Body of pancreas (tissue), 4 donors: ENCODE measurements around the gene ARSJ. TPM values are rescaled to one million over a fixed set of nuclear protein-coding genes. Genes with fewer than 3 reads are reported as not detected.

Experiments
- ATAC-seq: fragments of 150-250 bp; one replicate; pipeline ENCODE4 v1.9.1; 2016
- DNase-seq, 4 donors: peaks; one replicate each; pipeline ENCODE4 v3.0.0-alpha.2; 2019
- H3K27ac ChIP-seq, 4 donors: fragments of 200-600 bp; sonication (generic); 1 replicate in 3 of 4; 2 replicates in 1 of 4; pipeline versions ENCODE4 v1.5.1 to v1.6.1; 2016 to 2019; ENCODE audit warnings: mild to moderate bottlenecking in 1 of 4, mixed read lengths in 1 of 4, moderate library complexity in 1 of 4
- H3K27me3 ChIP-seq, 2 donors: fragments of 200-600 bp; sonication (generic); one replicate each; pipeline ENCODE4 v1.6.0; 2016; ENCODE audit warnings: mild to moderate bottlenecking in 1 of 2
- H3K36me3 ChIP-seq, 2 donors: fragments of 200-600 bp; sonication (generic); replicated peaks in 1 of 2; 2 replicates each; pipeline ENCODE4 v1.5.1; 2016; ENCODE audit warnings: low read depth in 2 of 2; ENCODE audit not compliant: insufficient read depth in 1 of 2
- H3K4me1 ChIP-seq: fragments of 200-600 bp; sonication (generic); one replicate; pipeline ENCODE4 v1.6.0; 2016
- H3K4me3 ChIP-seq, 2 donors: fragments of 200-600 bp; sonication (generic); 1 replicate in 1 of 2; 2 replicates in 1 of 2; pipeline ENCODE4 v1.5.1; 2016 to 2019
- H3K9me3 ChIP-seq, 3 donors: fragments of 200-600 bp; sonication (generic); 1 replicate in 2 of 3; 2 replicates in 1 of 3; pipeline ENCODE4 v1.5.1; 2016
- POLR2A ChIP-seq, 3 donors: fragments of 450-650 bp; IDR thresholded peaks; one replicate each; pipeline ENCODE4 v1.6.1; 2016; ENCODE audit warnings: antibody characterized with exemption in 3 of 3, mild to moderate bottlenecking in 2 of 3
- WGBS, 2 donors: methylation state at CpG; one replicate each; pipeline ENCODE4 v1.1.5; 2017; 5-methylcytosine and 5-hydroxymethylcytosine counted together
- intact Hi-C: fragments of 100-400 bp; cut with DNase I; formaldehyde crosslinking; loops from one replicate; pipeline ENCODE4 v1.15.1; 2023
- total RNA-seq, 2 donors: library from RNA; depleted of rRNA; stranded (reverse); fragments of >200 nt; gene quantifications; one replicate each; pipeline ENCODE4 v1.1.0, GENCODE V29; 2016
- TF ChIP-seq, protein P1 (sequence below), 7 experiments: fragments of 450-650 bp in 4 of 7; fragments of 200-600 bp in 3 of 7; sonication (generic) in 3 of 7; IDR thresholded peaks; one replicate each; pipeline ENCODE4 v1.5.1; 2016 to 2019; ENCODE audit warnings: antibody characterized with exemption in 7 of 7

Gene ARSJ
- total RNA-seq, 2 donors from 2014 or later = 3.4 to 3.6 TPM

DNA sequence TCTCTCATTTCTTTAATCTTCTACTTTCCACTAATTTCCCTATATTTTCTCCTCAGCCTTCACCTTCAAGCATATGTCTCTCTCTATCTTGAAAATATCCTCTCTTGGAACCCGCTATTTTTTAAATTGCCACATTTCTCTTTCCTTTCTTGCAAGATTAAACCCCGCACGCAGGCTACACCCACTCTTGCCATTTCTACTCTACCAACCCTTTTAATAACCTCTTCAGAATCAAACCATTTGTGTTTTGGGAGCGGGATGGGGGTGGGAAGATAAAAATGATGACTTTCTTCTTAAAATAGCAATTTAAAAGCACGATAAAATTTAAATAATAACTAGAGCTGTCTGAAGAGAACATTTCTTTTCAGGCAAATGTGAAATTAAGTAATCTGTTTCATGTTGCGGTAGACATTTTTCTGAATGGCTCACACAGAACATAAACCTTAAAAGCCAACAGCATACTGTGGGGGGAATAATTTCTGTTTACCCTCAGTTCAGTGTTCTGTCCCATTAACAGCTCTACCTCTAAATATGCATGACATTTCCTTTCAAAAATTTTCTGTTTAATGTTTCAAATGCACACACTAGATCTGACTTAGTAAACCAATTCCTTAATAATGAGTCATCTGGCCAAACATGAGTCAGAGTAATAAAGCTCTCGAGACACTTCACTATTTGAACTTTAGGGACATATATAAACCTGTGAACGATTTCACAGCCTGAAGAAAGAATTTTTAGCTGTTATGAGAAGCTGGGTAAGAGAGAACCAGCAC, 20.5 kb downstream of the ARSJ start:
- H3K4me1 ChIP-seq = peaks cover 11% of the 10 kb centered on the region
- peak overlapping the region; percentile 8 to 41 (median 22) for H3K27ac ChIP-seq
- no peak for TF ChIP-seq POLR2A (IDR thresholded peaks at IDR 0.05)
- TF ChIP-seq, protein P1, sequence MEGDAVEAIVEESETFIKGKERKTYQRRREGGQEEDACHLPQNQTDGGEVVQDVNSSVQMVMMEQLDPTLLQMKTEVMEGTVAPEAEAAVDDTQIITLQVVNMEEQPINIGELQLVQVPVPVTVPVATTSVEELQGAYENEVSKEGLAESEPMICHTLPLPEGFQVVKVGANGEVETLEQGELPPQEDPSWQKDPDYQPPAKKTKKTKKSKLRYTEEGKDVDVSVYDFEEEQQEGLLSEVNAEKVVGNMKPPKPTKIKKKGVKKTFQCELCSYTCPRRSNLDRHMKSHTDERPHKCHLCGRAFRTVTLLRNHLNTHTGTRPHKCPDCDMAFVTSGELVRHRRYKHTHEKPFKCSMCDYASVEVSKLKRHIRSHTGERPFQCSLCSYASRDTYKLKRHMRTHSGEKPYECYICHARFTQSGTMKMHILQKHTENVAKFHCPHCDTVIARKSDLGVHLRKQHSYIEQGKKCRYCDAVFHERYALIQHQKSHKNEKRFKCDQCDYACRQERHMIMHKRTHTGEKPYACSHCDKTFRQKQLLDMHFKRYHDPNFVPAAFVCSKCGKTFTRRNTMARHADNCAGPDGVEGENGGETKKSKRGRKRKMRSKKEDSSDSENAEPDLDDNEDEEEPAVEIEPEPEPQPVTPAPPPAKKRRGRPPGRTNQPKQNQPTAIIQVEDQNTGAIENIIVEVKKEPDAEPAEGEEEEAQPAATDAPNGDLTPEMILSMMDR (IDR thresholded peaks at IDR 0.05) = no peak
- intact Hi-C loops = no loop called here
- H3K9me3 ChIP-seq = no peaks in the 10 kb centered on the region
- no peaks in the 10 kb centered on the region for H3K36me3 ChIP-seq
- no peak overlapping the region for H3K4me3 ChIP-seq
- ATAC-seq = peak; percentile 87
- 54 to 55% methylated on average over 8 of the region's 8 CpGs for WGBS, 2 donors
- H3K27me3 ChIP-seq = no peaks in the 10 kb centered on the region
- DNase-seq = no peak

DNA sequence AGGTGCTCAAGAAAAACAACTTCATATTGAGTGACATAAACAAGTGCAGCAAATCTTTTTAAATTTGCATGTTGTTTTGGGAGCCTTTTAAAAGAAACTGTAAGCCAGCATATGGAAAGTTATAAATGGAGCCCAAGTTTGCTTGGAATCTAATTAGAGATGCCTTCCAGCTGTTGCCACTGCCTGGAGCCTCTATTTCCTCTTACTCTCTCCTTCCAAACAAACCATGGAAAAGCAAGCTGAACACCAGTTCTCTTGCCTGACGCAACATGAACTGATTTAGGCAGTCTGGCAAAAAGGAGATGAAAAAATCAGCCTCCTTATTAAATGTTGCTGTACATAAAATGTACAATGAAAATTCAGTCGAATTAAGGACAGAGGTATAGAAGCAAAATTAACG, 21.5 kb downstream of the ARSJ start:
- TF ChIP-seq POLR2A (IDR thresholded peaks at IDR 0.05) = no peak
- TF ChIP-seq, protein P1 (IDR thresholded peaks at IDR 0.05) = no peak
- H3K36me3 ChIP-seq = no peaks in the 10 kb centered on the region
- no peak overlapping the region for H3K4me3 ChIP-seq
- WGBS, 2 donors = 69 to 71% methylated on average over 3 of the region's 3 CpGs
- H3K27ac ChIP-seq = no peak overlapping the region
- DNase-seq = no peak
- ATAC-seq = no peak
- peaks cover 11% of the 10 kb centered on the region for H3K4me1 ChIP-seq
- intact Hi-C loops = no loop called here
- H3K9me3 ChIP-seq = no peaks in the 10 kb centered on the region
- no peaks in the 10 kb centered on the region for H3K27me3 ChIP-seq

DNA sequence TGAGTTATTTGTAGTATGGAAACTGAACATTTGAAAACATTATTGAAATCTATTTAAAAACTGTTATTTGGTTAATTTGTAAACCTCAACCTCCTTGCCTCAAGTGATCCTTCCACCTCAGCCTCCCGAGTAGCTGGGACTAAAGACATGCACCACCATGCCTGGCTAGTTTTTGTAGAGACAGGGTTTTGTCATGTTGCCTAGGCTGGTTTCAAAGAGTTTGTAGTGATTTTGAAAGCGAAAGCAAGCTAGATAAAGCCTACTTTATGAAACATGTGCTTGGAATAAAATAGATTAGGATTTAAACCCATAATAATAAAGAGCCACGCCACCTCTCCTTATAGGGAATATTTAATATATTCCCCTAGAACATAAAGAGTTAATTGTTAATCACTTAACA, 23.5 kb downstream of the ARSJ start:
- WGBS, 2 donors = 80 to 84% methylated on average over 3 of the region's 3 CpGs
- no peak overlapping the region for H3K4me3 ChIP-seq
- H3K27me3 ChIP-seq = no peaks in the 10 kb centered on the region
- no peak for TF ChIP-seq POLR2A (IDR thresholded peaks at IDR 0.05)
- TF ChIP-seq, protein P1 (IDR thresholded peaks at IDR 0.05) = no peak
- no peak for ATAC-seq
- DNase-seq = no peak
- no peaks in the 10 kb centered on the region for H3K9me3 ChIP-seq
- intact Hi-C loops = no loop called here
- no peaks in the 10 kb centered on the region for H3K36me3 ChIP-seq
- no peak overlapping the region for H3K27ac ChIP-seq
- H3K4me1 ChIP-seq = peaks cover 13% of the 10 kb centered on the region

DNA sequence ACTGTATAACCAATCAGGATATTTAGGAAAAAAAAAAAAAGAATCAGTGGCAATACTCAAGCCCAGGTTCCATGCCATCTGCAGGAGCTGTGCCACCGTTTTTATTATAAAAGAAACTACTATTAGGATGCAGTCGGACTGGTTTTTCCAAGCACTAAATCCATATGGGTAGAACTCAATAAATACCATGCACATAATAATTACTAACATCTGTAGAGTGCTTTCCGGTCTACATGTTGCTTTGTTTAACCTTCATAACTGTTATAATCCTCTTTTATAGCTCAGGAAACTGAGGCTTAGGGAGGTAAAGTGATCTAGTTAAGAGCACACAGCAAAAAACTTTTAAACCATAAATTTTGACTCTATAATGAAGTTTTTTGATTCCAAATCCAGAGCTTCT, 24.0 kb downstream of the ARSJ start:
- Histone ChIP-seq H3K4me1 (peaks cover 13% of the 10 kb centered on the region), H3K27ac (no peak overlapping the region), H3K9me3 (no peaks in the 10 kb centered on the region), H3K4me3 (no peak overlapping the region), H3K27me3 (no peaks in the 10 kb centered on the region), H3K36me3 (no peaks in the 10 kb centered on the region)
- WGBS, 2 donors = 70 to 79% methylated on average over 3 of the region's 3 CpGs
- ATAC-seq (no peak), DNase-seq (no peak)
- intact Hi-C loops = no loop called here
- TF ChIP-seq POLR2A (IDR thresholded peaks at IDR 0.05) = no peak
- TF ChIP-seq, protein P1 (IDR thresholded peaks at IDR 0.05) = no peak

DNA sequence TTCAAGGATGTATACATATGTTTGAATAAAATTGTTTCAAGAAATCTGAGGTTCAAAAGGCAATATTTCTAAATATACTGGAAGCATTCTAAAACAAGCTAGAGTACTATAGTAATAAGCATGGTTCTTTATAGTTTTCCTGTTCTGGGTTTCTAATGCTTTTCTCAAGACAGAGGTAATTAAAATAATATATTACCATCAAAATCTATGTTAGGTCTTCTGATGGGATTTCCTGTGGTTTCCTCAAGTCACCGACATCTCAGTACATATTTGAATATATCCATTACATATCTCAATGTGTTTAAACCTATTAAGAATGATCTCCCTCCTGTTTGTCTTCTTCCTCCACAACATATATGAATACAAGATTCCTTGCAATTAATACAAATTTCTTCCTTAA, 25.6 kb downstream of the ARSJ start:
- no peak for ATAC-seq
- H3K4me1 ChIP-seq = peaks cover 13% of the 10 kb centered on the region
- no peak for DNase-seq
- no peak overlapping the region for H3K27ac ChIP-seq
- TF ChIP-seq, protein P1 (IDR thresholded peaks at IDR 0.05) = no peak
- TF ChIP-seq POLR2A (IDR thresholded peaks at IDR 0.05) = no peak
- H3K4me3 ChIP-seq = no peak overlapping the region
- 77 to 89% methylated on average over 1 of the region's 1 CpG for WGBS, 2 donors
- no peaks in the 10 kb centered on the region for H3K9me3 ChIP-seq
- intact Hi-C loops = no loop called here
- H3K27me3 ChIP-seq = no peaks in the 10 kb centered on the region
- H3K36me3 ChIP-seq = no peaks in the 10 kb centered on the region
